SK-N-MC (cell line): Measurements from ENCODE around the gene LRTM1.

Experiments used
- EZH2 ChIP-seq: fragments of 200-600 bp; sonication (generic); IDR thresholded peaks from one replicate; pipeline ENCODE4 v1.6.1; 2017; ENCODE audit warnings: antibody characterized with exemption
- FOXP2 ChIP-seq: optimal IDR thresholded peaks from 2 replicates; pipeline ENCODE3; 2011; ENCODE audit warnings: mild to moderate bottlenecking, moderate library complexity; ENCODE audit not compliant: insufficient read depth; ENCODE audit errors: extremely low read length, control extremely low read depth
- POLR2AphosphoS5 ChIP-seq: IDR thresholded peaks from 2 replicates; pipeline ENCODE4 v1.6.1; 2012; ENCODE audit warnings: mild to moderate bottlenecking, low read depth, low read length, borderline replicate concordance

GRCh38 chr3:54949491-54950044 lies 21.7 kb upstream of the LRTM1 start:
- TF ChIP-seq POLR2AphosphoS5 = no peak
- no peak for TF ChIP-seq EZH2
- no peak for TF ChIP-seq FOXP2
